Stimulated activated CD8-positive, alpha-beta memory T cell treated with anti-CD3 and anti-CD28 coated beads, Interleukin-15, amount 100 ng/mL, for 48 hours (primary cell): ENCODE data around the gene PRKAR2A.
"Not testable (repeated sequence)": the region's sequence is repeated elsewhere in the genome, so short reads cannot be mapped to it uniquely, and the experiment has no call there.

ENCODE experiments used
- DNase-seq, 2 donors: peaks; one replicate each; pipeline ENCODE4 v3.0.0-alpha.2; 2020; ENCODE audit warnings: low read depth in 2 of 2

Gene PRKAR2A

GRCh38 chr3:48782046-48782445, 65.6 kb downstream of the PRKAR2A start:
- DNase-seq, result no peak

- not testable (repeated sequence) for DNase-seq
Measured at GRCh38 chr3:48778565-48778964, 69.1 kb downstream of the PRKAR2A start.

GRCh38 chr3:48776854-48777253, 70.8 kb downstream of the PRKAR2A start:
- DNase-seq, result no peak

- DNase-seq, result no peak
Measured at GRCh38 chr3:48770192-48770502, 77.5 kb downstream of the PRKAR2A start.

- no peak for DNase-seq
Measured at GRCh38 chr3:48765376-48765775, 82.3 kb downstream of the PRKAR2A start.

- no peak for DNase-seq
Measured at GRCh38 chr3:48762816-48763215, 84.9 kb downstream of the PRKAR2A start.

GRCh38 chr3:48759991-48760540, 87.6 kb downstream of the PRKAR2A start:
- not testable (repeated sequence) for DNase-seq

- not testable (repeated sequence) for DNase-seq
Measured at GRCh38 chr3:48759531-48759930, 88.1 kb downstream of the PRKAR2A start.

- no peak for DNase-seq
Measured at GRCh38 chr3:48759071-48759470, 88.6 kb downstream of the PRKAR2A start.

- DNase-seq, result peak in 1 of 2 donors; percentile 21
Measured at GRCh38 chr3:48756640-48757039, 91.0 kb downstream of the PRKAR2A start.

- DNase-seq, result no peak
Measured at GRCh38 chr3:48750856-48751255, 96.8 kb downstream of the PRKAR2A start.

- no peak for DNase-seq
Measured at GRCh38 chr3:48748754-48749153, 98.9 kb downstream of the PRKAR2A start.

- DNase-seq, result no peak
Measured at GRCh38 chr3:48747706-48748105, 100.0 kb downstream of the PRKAR2A start.

- DNase-seq, result no peak
Measured at GRCh38 chr3:48747015-48747615, 100.6 kb downstream of the PRKAR2A start.

GRCh38 chr3:48743773-48744172, 103.9 kb downstream of the PRKAR2A start:
- DNase-seq, result no peak

GRCh38 chr3:48741226-48741625, 106.4 kb downstream of the PRKAR2A start:
- DNase-seq, result not testable (repeated sequence)

- DNase-seq, result peak; percentile 40 to 43
Measured at GRCh38 chr3:48739955-48740823, 107.5 kb downstream of the PRKAR2A start.

- no peak for DNase-seq
Measured at GRCh38 chr3:48739617-48739954, 108.1 kb downstream of the PRKAR2A start.

GRCh38 chr3:48738926-48739616, 108.6 kb downstream of the PRKAR2A start:
- no peak for DNase-seq

- DNase-seq, result no peak
Measured at GRCh38 chr3:48738144-48738536, 109.5 kb downstream of the PRKAR2A start.

GRCh38 chr3:48735075-48735767, 112.5 kb downstream of the PRKAR2A start:
- not testable (repeated sequence) for DNase-seq

- DNase-seq, result not testable (repeated sequence)
Measured at GRCh38 chr3:48734541-48734940, 113.1 kb downstream of the PRKAR2A start.
